DOHH2 (cell line): Measurements from ENCODE around the gene GBE1.

ENCODE experiments used
- CTCF ChIP-seq: fragments of 200-600 bp; sonication (generic); IDR thresholded peaks from one replicate; pipeline ENCODE4 v1.5.1; 2014; ENCODE audit warnings: antibody characterized with exemption, mild to moderate bottlenecking, low read depth, low read length; ENCODE audit not compliant: poor library complexity, severe bottlenecking
- EZH2phosphoT487 ChIP-seq: fragments of 200-600 bp; sonication (generic); IDR thresholded peaks from 2 replicates; pipeline ENCODE4 v1.6.1; 2017; ENCODE audit warnings: borderline replicate concordance, mild to moderate bottlenecking, antibody characterized with exemption, low read length, moderate library complexity, mixed read lengths

GRCh38 chr3:81742581-81742980, 18.9 kb downstream of the GBE1 start:
- TF ChIP-seq CTCF (no peak), EZH2phosphoT487 (no peak)
